Natural killer cell (primary cell): ENCODE measurements around the gene ECHS1. TPM values are rescaled to one million over a fixed set of nuclear protein-coding genes. Genes with fewer than 3 reads are reported as not detected.

Source experiments
- ATAC-seq, 3 donors: fragments of 150-1000 bp in 2 of 3; fragments of 200-7000 bp in 1 of 3; cut with Tn5 transposase; 1 replicate in 1 of 3; 2 replicates in 2 of 3; pipeline ENCODE4 v1.10.0; 2021; ENCODE audit warnings: mild to moderate bottlenecking in 2 of 3, moderate library complexity in 2 of 3
- DNase-seq, 2 donors: peaks; one replicate each; pipeline versions ENCODE4 v3.0.0 to v3.0.0-alpha.2; 2013 to 2021; ENCODE audit warnings: mixed read lengths in 1 of 2
- H3K27ac ChIP-seq: one replicate; pipeline ENCODE4 v1.5.1; 2013; ENCODE audit warnings: mild to moderate bottlenecking, low read length
- H3K27me3 ChIP-seq: one replicate; pipeline ENCODE4 v1.6.1; 2013; ENCODE audit warnings: low read length; ENCODE audit not compliant: control insufficient read depth, insufficient read depth
- H3K36me3 ChIP-seq: one replicate; pipeline ENCODE4 v1.6.1; 2013; ENCODE audit warnings: low read length; ENCODE audit not compliant: control insufficient read depth, insufficient read depth
- H3K4me1 ChIP-seq: one replicate; pipeline ENCODE4 v1.6.1; 2013; ENCODE audit warnings: low read length; ENCODE audit not compliant: control insufficient read depth, insufficient read depth
- H3K4me3 ChIP-seq: one replicate; pipeline ENCODE4 v1.5.1; 2013; ENCODE audit warnings: low read length
- H3K9me3 ChIP-seq: one replicate; pipeline ENCODE4 v1.6.1; 2013; ENCODE audit warnings: low read length; ENCODE audit not compliant: control insufficient read depth, insufficient read depth
- H3K27ac Mint-ChIP-seq, 2 donors: one replicate each; pipeline ENCODE4 v1.8.0; 2022; ENCODE audit warnings: mild to moderate bottlenecking in 2 of 2, mixed read lengths in 2 of 2, moderate library complexity in 1 of 2
- H3K27me3 Mint-ChIP-seq, 2 donors: one replicate each; pipeline ENCODE4 v1.8.0; 2022; ENCODE audit warnings: low read depth in 2 of 2, mixed read lengths in 2 of 2
- H3K36me3 Mint-ChIP-seq: one replicate; pipeline ENCODE4 v1.8.0; 2022; ENCODE audit warnings: mixed read lengths
- H3K4me1 Mint-ChIP-seq, 2 donors: one replicate each; pipeline ENCODE4 v1.8.0; 2022; ENCODE audit warnings: mixed read lengths in 2 of 2
- H3K4me3 Mint-ChIP-seq: one replicate; pipeline ENCODE4 v1.8.0; 2022; ENCODE audit warnings: mild to moderate bottlenecking, moderate library complexity, mixed read lengths
- H3K9me3 Mint-ChIP-seq, 2 donors: one replicate each; pipeline ENCODE4 v1.8.0; 2022; ENCODE audit warnings: mixed read lengths in 2 of 2
- CTCF ChIP-seq: fragments of 200-600 bp; IDR thresholded peaks from one replicate; pipeline ENCODE4 v1.8.0; 2022; ENCODE audit warnings: antibody characterized with exemption
- WGBS: methylation state at CpG from one replicate; pipeline ENCODE4 v1.1.7; 2013; ENCODE audit warnings: missing lambda C conversion rate; ENCODE audit not compliant: insufficient coverage; 5-methylcytosine and 5-hydroxymethylcytosine counted together
- intact Hi-C: fragments of 100-400 bp; cut with micrococcal nuclease; formaldehyde crosslinking; loops from one replicate; pipeline ENCODE4 v1.14.2; 2022
- total RNA-seq, 4 donors: library from RNA; stranded (reverse); fragments of 120-200 nt in 1 of 4; gene quantifications; one replicate each; pipeline versions ENCODE4 v1.2.3 to v1.2.4, GENCODE V29; 2013 to 2022

ECHS1 gene
- total RNA-seq, 3 donors from 2014 or later (not counting 1 experiment from before 2014, with no cell fraction given): 17.7 to 21.3 (median 19.9) TPM

- TF ChIP-seq CTCF: no peak
- Mint-ChIP-seq H3K27me3 (no peaks in the 10 kb centered on the region), H3K36me3 (no peaks in the 10 kb centered on the region), H3K27ac (peak overlapping the region in 1 of 2 donors; percentile 72), H3K4me1 (peaks cover 0 to 14% of the 10 kb centered on the region in 2 donors), H3K9me3 (no peaks in the 10 kb centered on the region), H3K4me3 (peak overlapping the region; percentile 80)
- Histone ChIP-seq H3K36me3 (peaks cover 4% of the 10 kb centered on the region), H3K9me3 (no peaks in the 10 kb centered on the region), H3K27ac (no peak overlapping the region), H3K27me3 (no peaks in the 10 kb centered on the region), H3K4me3 (peak overlapping the region; percentile 21), H3K4me1 (peaks cover 36% of the 10 kb centered on the region)
- ATAC-seq: no peak
- intact Hi-C loops: no loop called here
- DNase-seq: no peak
- 92% methylated on average over 36 of the region's 36 CpGs for WGBS
Observed at GRCh38 chr10:133379801-133380666, 6.9 kb upstream of the ECHS1 start.

DNA sequence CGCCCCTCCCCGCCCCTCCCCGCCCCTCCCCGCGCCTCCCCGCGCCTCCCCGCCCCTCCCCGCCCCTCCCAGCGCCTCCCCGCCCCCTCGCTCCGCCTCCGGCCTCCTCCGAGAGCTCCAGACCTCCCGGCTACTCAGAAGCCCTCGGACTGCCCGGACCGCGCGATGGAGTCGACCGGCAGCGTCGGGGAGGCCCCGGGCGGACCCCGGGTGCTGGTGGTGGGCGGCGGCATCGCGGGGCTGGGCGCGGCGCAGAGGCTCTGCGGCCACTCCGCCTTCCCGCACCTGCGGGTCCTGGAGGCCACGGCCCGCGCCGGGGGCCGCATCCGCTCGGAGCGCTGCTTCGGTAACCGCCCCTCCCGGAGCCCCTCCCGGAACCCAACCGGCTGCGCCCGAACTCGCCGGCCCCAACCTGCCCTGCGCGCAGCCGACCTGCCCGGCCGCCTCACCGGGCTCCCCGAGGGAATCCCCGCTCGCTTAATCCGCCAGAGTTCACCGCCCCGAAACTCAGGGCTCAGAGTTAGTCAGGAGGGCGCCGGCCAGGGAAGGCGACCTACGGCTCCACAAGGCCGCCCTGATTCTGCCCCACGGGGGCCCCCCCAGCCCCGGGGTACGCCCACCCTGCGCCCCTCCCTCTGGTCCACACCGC is 6.1 kb upstream of the ECHS1 start, which contains the start of gene PAOX:
Gene PAOX (plus strand): TSS at position 111 of the 649 bp plus-strand sequence. CDS start 55 bp downstream, at position 166.
- intact Hi-C loops: no loop called here
- peak; percentile 65 to 69 (median 67) for ATAC-seq
- no peaks in the 10 kb centered on the region for H3K27me3 Mint-ChIP-seq

DNA sequence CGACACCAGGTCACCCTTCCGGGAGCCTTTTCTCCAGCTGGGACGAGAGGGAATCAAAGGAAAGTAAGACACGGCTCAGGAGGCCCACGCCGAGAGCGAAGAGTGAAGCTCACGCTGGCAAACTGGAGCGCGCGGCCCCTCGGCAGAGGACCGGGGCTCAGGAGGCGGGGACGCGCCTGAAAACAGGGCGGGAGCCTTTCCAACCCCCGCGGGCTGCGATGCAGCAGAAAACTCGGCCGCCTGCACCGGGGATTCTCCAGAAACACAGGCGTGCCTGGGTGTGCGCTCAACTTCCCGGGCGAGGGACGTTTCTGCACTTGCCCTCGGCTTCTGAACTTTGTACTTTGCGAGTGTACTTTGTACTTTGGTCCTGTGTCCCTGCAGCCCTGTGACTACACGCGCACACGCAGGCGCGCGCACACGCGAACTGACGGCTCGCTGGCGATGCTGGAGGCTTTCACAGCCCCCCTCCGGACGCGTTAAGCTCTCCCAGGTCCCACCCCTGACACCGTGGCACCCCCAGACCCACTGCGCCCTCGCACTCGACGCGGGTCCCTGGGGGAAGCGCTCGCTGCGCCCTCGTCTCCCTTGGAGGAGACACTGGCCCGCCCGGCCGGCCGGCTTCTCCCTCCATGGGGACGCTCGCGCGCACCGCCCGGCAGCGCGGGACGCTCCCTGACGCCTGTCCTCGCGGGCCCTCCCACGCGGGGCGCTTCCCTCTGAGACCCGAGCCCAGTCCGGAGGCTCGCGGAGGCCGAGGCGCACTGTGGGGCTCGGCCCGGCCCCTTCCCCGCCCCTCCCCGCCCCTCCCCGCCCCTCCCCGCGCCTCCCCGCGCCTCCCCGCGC is 5.3 kb upstream of the ECHS1 start:
- TF ChIP-seq CTCF: no peak
- Mint-ChIP-seq H3K9me3 (no peaks in the 10 kb centered on the region), H3K27me3 (no peaks in the 10 kb centered on the region), H3K27ac (peak overlapping the region in 1 of 2 donors; percentile 44), H3K4me3 (peak overlapping the region; percentile 86), H3K36me3 (no peaks in the 10 kb centered on the region), H3K4me1 (peaks cover 0 to 19% of the 10 kb centered on the region in 2 donors)
- intact Hi-C loops: no loop called here
- DNase-seq: peak; percentile 48 to 77
- Histone ChIP-seq H3K27ac (peak overlapping the region; percentile 23), H3K4me1 (peaks cover 45% of the 10 kb centered on the region), H3K27me3 (no peaks in the 10 kb centered on the region), H3K9me3 (no peaks in the 10 kb centered on the region), H3K4me3 (peak overlapping the region; percentile 89), H3K36me3 (no peaks in the 10 kb centered on the region)
- ATAC-seq: peak; percentile 44 to 71 (median 64)
- WGBS: under 1% methylated on average over 75 of the region's 90 CpGs

More for the DNA sequence above, 6.1 kb upstream of the ECHS1 start, which contains the start of gene PAOX:
- no peaks in the 10 kb centered on the region for H3K9me3 ChIP-seq
- Mint-ChIP-seq H3K36me3 (no peaks in the 10 kb centered on the region), H3K4me1 (peaks cover 0 to 14% of the 10 kb centered on the region in 2 donors), H3K27ac (peak within 1 kb of the TSS in 1 of 2 donors; percentile 72), H3K4me3 (peak within 1 kb of the TSS; percentile 86), H3K9me3 (no peaks in the 10 kb centered on the region)
- WGBS: 3% methylated on average over 67 of the region's 78 CpGs
- no peaks in the 10 kb centered on the region for H3K27me3 ChIP-seq
- TF ChIP-seq CTCF: no peak
- peak; percentile 51 to 81 for DNase-seq
- H3K36me3 ChIP-seq: peaks cover under 1% of the 10 kb centered on the region
- peak within 1 kb of the TSS; percentile 23 for H3K27ac ChIP-seq
- peaks cover 38% of the 10 kb centered on the region for H3K4me1 ChIP-seq
- H3K4me3 ChIP-seq: peak within 1 kb of the TSS; percentile 89
